Measurements from ENCODE around the gene LRRC46.

The LRRC46 gene

GRCh38 chr17:47831003-47831933, at the start of gene LRRC46, which contains the start of gene MRPL10:
Gene LRRC46 (plus strand): TSS chr17:47831670. CDS start chr17:47831990, 320 bp downstream.
Gene MRPL10 (minus strand): TSS chr17:47831541. CDS start chr17:47831511, 30 bp downstream.
- no peak for TF ChIP-seq CTCF (IDR thresholded peaks at IDR 0.05; ENCODE audit: extremely low read depth, missing control alignments)
- peak; percentile 96 for DNase-seq (ENCODE audit: low spot score)

- DNase-seq (ENCODE audit: low spot score), result peak; percentile 55
- TF ChIP-seq CTCF (IDR thresholded peaks at IDR 0.05; ENCODE audit: extremely low read depth, missing control alignments), result no peak
Measured at GRCh38 chr17:47785538-47786123, 45.8 kb upstream of the LRRC46 start.

GRCh38 chr17:47789611-47790561, 41.6 kb upstream of the LRRC46 start:
- peak; percentile 75 for TF ChIP-seq CTCF (IDR thresholded peaks at IDR 0.05; ENCODE audit: extremely low read depth, missing control alignments)
- peak; percentile 84 for DNase-seq (ENCODE audit: low spot score)

GRCh38 chr17:47791025-47791424, 40.4 kb upstream of the LRRC46 start:
- no peak for TF ChIP-seq CTCF (IDR thresholded peaks at IDR 0.05; ENCODE audit: extremely low read depth, missing control alignments)
- no peak for DNase-seq (ENCODE audit: low spot score)

GRCh38 chr17:47792457-47792856, 39.0 kb upstream of the LRRC46 start:
- TF ChIP-seq CTCF (IDR thresholded peaks at IDR 0.05; ENCODE audit: extremely low read depth, missing control alignments), result no peak
- no peak for DNase-seq (ENCODE audit: low spot score)

GRCh38 chr17:47792979-47793378, 38.5 kb upstream of the LRRC46 start:
- DNase-seq (ENCODE audit: low spot score), result no peak
- no peak for TF ChIP-seq CTCF (IDR thresholded peaks at IDR 0.05; ENCODE audit: extremely low read depth, missing control alignments)

Data from GM20000 (cell line).